NCI-H226 (cell line): Measurements from ENCODE around the gene TRIM7.
"Not testable (repeated sequence)": the region's sequence is repeated elsewhere in the genome, so short reads cannot be mapped to it uniquely, and the experiment has no call there.

Experiments
- DNase-seq: peaks from one replicate; pipeline ENCODE4 v3.0.0-alpha.2; 2015

The TRIM7 gene

DNA sequence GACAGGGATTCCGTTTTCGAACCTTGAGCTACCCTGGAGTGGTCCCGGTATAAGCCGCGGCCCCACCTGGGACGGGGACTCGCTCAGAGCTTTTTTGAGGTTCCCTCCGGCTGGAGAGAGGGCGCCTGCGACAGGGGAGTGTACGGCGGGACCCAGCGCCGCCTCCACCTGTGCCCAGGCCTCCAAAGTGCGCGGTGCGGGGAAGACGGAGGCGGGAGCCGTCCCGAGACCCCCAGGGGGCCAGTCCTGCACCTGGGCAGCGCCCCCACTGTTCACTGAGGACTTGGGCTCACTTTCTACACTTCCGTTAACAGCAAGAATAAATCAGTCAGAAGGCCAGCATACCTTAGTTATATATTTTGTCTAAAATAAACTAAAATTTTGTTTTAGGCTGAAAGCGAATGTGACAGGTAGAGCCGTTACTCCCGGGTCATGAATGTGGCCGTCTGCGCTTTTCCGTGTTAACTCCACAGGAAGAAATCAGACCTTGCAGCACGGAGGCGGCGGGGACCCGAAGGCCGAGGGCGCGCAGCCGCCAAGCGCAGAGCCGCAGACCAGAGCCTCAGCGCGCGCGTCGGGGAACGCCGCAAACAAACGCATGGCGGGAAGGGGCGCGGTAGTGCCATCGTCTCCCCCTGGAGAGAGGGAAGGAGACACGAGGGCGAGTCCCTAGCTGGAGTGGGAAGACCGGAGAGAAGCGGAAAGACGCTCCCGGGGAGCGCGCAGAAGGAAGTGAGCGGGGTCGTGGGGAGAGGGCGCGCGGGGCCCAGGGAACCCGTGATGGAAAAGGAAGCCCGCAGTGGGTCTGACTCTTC, 14.1 kb downstream of the TRIM7 start:
- peak; percentile 28 for DNase-seq

- DNase-seq: no peak
These were observed 14.9 kb downstream of the TRIM7 start for GRCh38 chr5:181189962-181190710.

GRCh38 chr5:181189363-181189961, 15.5 kb downstream of the TRIM7 start:
- DNase-seq: no peak

DNA sequence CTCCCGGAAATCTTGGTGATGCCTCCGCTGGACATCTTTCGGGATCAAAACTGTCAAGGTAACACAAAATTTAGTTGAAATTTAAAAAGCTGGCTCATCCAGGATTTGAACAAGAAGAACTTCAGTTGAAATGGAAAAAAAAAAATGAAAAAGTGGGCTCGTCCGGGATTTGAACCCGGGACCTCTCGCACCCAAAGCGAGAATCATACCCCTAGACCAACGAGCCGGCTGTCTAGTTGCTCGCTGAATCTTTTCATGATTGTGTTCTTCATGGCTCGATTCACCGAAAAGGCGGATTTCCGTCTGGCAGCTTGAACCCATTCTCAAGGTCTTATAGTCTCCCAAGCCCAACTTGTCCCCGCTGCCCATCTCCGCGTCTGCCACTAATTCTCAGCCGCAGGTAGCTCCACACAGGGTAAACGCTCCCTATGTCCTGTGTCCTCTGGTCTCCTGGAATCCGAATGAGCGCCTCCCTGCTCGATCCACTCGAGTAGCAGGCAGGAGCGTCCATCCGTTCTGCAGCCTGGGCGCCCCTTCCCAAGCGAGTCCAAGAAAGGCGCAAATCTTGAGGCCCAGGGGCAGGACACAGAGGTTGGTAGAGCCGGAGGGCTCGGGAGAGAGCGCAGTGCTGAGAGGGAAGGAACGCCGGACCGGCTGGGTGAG, 16.2 kb downstream of the TRIM7 start:
- peak; percentile 56 for DNase-seq

GRCh38 chr5:181187500-181188213, 17.3 kb downstream of the TRIM7 start:
- DNase-seq: peak; percentile 66

GRCh38 chr5:181186986-181187499, 18.0 kb downstream of the TRIM7 start:
- no peak for DNase-seq

- no peak for DNase-seq
These were observed 19.0 kb downstream of the TRIM7 start for GRCh38 chr5:181186022-181186421.

DNA sequence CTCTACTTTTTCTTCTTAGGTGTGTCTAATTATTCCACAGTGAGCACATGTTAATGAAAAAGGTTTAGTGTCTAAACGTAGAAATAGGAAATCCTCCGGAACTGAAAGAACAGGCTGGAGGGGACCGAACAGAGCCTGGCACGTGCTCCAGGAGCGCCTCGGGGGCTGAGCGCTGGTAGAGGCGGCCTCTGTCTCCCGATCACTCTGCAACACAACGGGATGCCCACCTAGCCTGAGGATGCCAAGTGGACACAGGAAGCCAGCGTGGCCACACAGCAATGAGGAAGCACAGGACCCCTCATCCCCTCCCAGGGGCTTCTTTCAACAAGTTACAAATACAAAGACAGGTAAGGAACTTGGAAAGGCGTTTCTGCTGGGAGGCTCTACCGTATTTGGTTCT, 19.4 kb downstream of the TRIM7 start:
- DNase-seq: no peak

GRCh38 chr5:181184845-181185216, 20.2 kb downstream of the TRIM7 start:
- DNase-seq: no peak

DNA sequence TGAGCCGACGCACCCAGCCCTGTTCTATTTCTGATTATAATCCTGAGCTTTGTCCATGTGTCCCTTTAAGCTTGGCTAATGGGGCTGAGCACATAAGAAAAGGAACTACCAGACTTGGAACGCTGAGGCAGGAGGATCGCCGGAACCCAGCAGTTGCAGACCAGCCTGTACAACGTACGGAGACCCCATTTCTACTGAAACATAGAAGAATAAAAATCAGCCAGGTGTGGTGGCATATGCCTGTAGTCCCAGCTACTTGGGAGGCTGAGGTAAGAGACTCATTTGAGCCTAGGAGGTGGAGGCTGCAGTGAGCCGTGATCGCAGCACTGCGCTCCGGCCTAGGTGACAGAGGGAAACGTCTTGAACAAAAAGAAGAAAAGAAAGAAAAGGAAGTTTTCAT, 22.3 kb downstream of the TRIM7 start:
- no peak for DNase-seq

- DNase-seq: peak; percentile 66
These were observed 23.1 kb downstream of the TRIM7 start for GRCh38 chr5:181181650-181182565.

- not testable (repeated sequence) for DNase-seq
These were observed 27.4 kb downstream of the TRIM7 start for GRCh38 chr5:181177559-181177958.

DNA sequence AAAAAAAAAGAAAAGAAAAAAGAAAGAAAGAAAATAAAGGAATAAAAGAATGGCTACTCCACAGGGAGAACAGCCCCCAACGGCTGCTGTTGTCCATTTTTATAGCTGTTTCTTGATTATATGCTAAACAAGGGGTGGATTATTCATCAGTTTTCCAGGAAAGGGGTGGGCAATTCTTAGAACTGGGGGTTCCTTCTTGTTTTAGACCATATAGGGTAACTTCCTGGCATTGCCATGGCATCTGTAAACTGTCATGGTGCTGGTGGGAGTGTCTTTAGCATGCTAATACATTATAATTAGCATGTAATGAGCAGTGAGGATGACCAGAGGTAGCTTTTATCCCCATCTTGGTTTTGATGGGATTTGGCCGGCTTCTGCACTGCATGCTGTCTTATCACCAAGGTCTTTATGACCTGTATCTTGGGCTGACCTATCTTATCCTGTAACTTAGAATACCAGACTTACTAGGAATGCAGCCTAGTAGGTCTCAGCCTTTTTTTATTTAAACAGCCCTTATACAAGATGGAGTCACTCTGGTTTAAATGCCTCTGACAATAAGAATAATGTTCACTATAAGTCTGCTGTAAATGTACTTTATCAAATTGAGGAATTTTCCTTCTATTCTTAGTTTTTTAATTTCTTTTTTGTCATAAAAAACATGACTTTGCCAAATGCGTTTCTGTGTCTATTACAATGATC, 28.6 kb downstream of the TRIM7 start:
- DNase-seq: no peak

GRCh38 chr5:181173420-181174342, 31.3 kb downstream of the TRIM7 start:
- peak; percentile 42 for DNase-seq

DNA sequence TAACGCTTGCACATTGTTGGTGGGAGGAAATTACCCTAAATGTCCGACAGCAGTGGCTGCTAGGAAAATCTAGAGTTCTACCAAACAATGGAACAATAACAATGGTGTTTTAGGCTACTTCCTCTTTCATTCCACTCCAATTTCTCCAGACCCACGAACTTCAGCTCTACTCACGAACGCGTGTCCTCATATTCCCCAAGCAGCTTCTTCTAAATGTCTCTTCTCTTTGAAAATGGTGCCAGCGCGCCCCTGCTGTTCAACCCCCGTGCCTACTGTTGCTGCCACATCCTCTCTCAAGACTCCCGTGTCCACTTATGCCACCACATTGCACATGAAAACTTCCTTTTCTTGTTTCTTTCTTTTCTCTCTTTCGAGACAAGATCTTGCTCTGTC, 32.0 kb downstream of the TRIM7 start:
- DNase-seq: no peak

DNA sequence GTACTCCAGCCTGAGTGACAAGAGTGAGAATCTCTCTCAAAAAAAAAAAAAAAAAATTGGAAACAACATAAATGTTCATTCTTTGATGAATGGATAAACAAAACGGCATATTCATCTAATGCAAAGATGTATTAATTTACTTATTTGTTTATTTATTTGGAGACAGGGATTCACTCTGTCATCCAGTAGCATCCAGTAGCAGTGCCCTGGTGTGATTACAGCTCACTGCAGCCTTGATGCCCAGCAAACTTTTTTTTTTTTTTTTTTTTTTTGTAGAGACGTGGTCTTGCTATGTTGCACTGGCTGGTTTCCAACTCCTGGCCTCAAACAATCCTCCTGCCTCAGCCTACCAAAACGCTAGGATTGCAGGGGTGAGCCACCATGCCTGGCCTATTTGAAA, 33.2 kb downstream of the TRIM7 start:
- DNase-seq: no peak

- no peak for DNase-seq
These were observed 34.0 kb downstream of the TRIM7 start for GRCh38 chr5:181170996-181171395.

DNA sequence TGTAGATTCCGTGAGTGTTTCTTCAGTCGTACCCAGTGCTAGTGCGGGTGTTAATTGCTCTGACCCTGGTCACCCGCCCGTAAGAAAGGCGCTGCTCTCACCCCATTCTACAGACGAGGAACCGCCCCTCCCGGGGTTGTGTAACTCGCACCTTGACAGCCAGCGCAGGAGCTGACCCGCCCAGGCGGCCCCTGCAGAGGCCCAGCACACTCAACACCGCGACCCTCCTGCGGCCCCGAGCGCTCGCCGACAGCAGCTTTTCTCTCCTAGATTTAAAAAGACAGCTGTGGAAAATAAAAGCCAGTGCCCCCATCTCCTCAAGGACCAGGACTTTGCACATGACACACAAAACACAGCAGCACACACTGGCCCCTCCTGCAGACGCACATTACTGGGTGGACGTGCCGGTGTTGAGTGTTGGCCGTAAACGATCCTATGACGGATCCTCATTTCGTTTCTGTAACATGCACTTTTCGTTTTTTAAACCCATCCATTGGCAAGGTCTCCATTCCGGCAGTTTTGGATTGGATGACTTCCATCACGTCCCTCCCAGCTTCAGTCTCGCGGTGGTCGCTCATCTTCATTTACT, 34.7 kb downstream of the TRIM7 start:
- DNase-seq: no peak
